ENCODE data around the gene CLEC6A. TPM values are rescaled to one million over a fixed set of nuclear protein-coding genes. Genes with fewer than 3 reads are reported as not detected.

The CLEC6A gene
- total RNA-seq, 1 donor from 2014 or later, result not detected

DNA sequence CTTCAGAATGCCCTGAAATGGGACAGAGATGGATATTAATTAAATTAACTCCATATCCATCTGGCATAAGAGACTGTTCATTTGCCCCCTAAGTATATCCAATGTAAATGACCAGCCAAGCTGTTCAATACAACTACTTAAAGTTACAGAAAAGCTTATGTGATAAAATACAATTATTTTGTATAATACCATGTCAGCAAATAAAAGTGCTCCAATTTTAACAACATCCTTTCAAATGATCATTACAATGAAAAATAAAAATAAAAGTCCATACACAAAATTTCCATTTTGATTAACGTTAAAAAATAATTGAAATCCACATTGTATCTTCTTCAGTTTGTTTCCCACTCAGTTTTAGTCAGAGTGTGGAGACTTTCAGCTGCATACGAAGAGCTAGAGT, 5.7 kb downstream of the CLEC6A start:
- Mint-ChIP-seq H3K27me3 (ENCODE audit: insufficient read depth, low read depth) (no peaks in the 10 kb centered on the region), H3K4me1 (peaks cover 3% of the 10 kb centered on the region), H3K9me3 (peaks cover 4% of the 10 kb centered on the region), H3K4me3 (no peak overlapping the region), H3K36me3 (no peaks in the 10 kb centered on the region), H3K27ac (no peak overlapping the region)
- Histone ChIP-seq H3K36me3 (no peaks in the 10 kb centered on the region), H3K4me2 (peak overlapping the region; percentile 15), H3K4me3 (no peak overlapping the region), H3K27ac (no peak overlapping the region), H3K9ac (no peak overlapping the region), H3K79me2 (ENCODE audit: low read depth) (no peaks in the 10 kb centered on the region), H2AFZ (replicated peaks) (no peak overlapping the region), H3K27me3 (no peaks in the 10 kb centered on the region), H3F3A (ENCODE audit: low read depth) (peaks cover 13% of the 10 kb centered on the region), H3K4me1 (peaks cover 23% of the 10 kb centered on the region), H4K20me1 (ENCODE audit: low read depth) (no peaks in the 10 kb centered on the region), H3K9me3 (ENCODE audit: low read depth) (no peaks in the 10 kb centered on the region)
- TF ChIP-seq EZH2 (IDR thresholded peaks at IDR 0.05) (no peak), EZH2phosphoT487 (IDR thresholded peaks at IDR 0.05) (no peak)
- TF ChIP-seq, protein P1, sequence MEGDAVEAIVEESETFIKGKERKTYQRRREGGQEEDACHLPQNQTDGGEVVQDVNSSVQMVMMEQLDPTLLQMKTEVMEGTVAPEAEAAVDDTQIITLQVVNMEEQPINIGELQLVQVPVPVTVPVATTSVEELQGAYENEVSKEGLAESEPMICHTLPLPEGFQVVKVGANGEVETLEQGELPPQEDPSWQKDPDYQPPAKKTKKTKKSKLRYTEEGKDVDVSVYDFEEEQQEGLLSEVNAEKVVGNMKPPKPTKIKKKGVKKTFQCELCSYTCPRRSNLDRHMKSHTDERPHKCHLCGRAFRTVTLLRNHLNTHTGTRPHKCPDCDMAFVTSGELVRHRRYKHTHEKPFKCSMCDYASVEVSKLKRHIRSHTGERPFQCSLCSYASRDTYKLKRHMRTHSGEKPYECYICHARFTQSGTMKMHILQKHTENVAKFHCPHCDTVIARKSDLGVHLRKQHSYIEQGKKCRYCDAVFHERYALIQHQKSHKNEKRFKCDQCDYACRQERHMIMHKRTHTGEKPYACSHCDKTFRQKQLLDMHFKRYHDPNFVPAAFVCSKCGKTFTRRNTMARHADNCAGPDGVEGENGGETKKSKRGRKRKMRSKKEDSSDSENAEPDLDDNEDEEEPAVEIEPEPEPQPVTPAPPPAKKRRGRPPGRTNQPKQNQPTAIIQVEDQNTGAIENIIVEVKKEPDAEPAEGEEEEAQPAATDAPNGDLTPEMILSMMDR (IDR thresholded peaks at IDR 0.05), result no peak
- no peak for DNase-seq (ENCODE audit: low spot score)

GRCh38 chr12:8465301-8465996, 9.7 kb downstream of the CLEC6A start:
- H3K79me2 ChIP-seq (ENCODE audit: low read depth), result no peaks in the 10 kb centered on the region
- no peak overlapping the region for H3K9ac ChIP-seq
- TF ChIP-seq, protein P1 (IDR thresholded peaks at IDR 0.05), result no peak
- TF ChIP-seq EZH2phosphoT487 (IDR thresholded peaks at IDR 0.05) (no peak), EZH2 (IDR thresholded peaks at IDR 0.05) (no peak)
- no peak overlapping the region for H3K27ac ChIP-seq
- peaks cover 3% of the 10 kb centered on the region for H3K4me1 Mint-ChIP-seq
- H3K4me2 ChIP-seq, result no peak overlapping the region
- no peak for DNase-seq (ENCODE audit: low spot score)
- H3F3A ChIP-seq (ENCODE audit: low read depth), result peaks cover 13% of the 10 kb centered on the region
- H2AFZ ChIP-seq (replicated peaks), result no peak overlapping the region
- H3K4me1 ChIP-seq, result peaks cover 11% of the 10 kb centered on the region
- H3K9me3 Mint-ChIP-seq, result peaks cover 10% of the 10 kb centered on the region
- H3K4me3 ChIP-seq, result no peak overlapping the region
- H3K9me3 ChIP-seq (ENCODE audit: low read depth), result peaks cover 6% of the 10 kb centered on the region
- no peaks in the 10 kb centered on the region for H4K20me1 ChIP-seq (ENCODE audit: low read depth)
- no peak overlapping the region for H3K27ac Mint-ChIP-seq
- H3K27me3 ChIP-seq, result no peaks in the 10 kb centered on the region
- no peaks in the 10 kb centered on the region for H3K36me3 ChIP-seq
- H3K27me3 Mint-ChIP-seq (ENCODE audit: insufficient read depth, low read depth), result peaks cover 3% of the 10 kb centered on the region
- H3K36me3 Mint-ChIP-seq, result no peaks in the 10 kb centered on the region
- no peak overlapping the region for H3K4me3 Mint-ChIP-seq

- Histone ChIP-seq H3K9me3 (ENCODE audit: low read depth) (peaks cover 6% of the 10 kb centered on the region), H3K27me3 (no peaks in the 10 kb centered on the region), H3K4me2 (no peak overlapping the region), H2AFZ (replicated peaks) (no peak overlapping the region), H3K27ac (no peak overlapping the region), H3K9ac (no peak overlapping the region), H3K4me1 (peaks cover 11% of the 10 kb centered on the region), H3K79me2 (ENCODE audit: low read depth) (no peaks in the 10 kb centered on the region), H3K36me3 (peaks cover 4% of the 10 kb centered on the region), H3K4me3 (no peak overlapping the region), H3F3A (ENCODE audit: low read depth) (peaks cover 13% of the 10 kb centered on the region), H4K20me1 (ENCODE audit: low read depth) (no peaks in the 10 kb centered on the region)
- H3K4me3 Mint-ChIP-seq, result no peak overlapping the region
- TF ChIP-seq EZH2phosphoT487 (IDR thresholded peaks at IDR 0.05), result no peak
- TF ChIP-seq, protein P1 (IDR thresholded peaks at IDR 0.05), result no peak
- no peak for TF ChIP-seq EZH2 (IDR thresholded peaks at IDR 0.05)
- peaks cover 3% of the 10 kb centered on the region for H3K27me3 Mint-ChIP-seq (ENCODE audit: insufficient read depth, low read depth)
- no peak overlapping the region for H3K27ac Mint-ChIP-seq
- peaks cover 3% of the 10 kb centered on the region for H3K4me1 Mint-ChIP-seq
- no peak for DNase-seq (ENCODE audit: low spot score)
- H3K36me3 Mint-ChIP-seq, result no peaks in the 10 kb centered on the region
- H3K9me3 Mint-ChIP-seq, result peaks cover 10% of the 10 kb centered on the region
These were observed 10.5 kb downstream of the CLEC6A start for GRCh38 chr12:8466241-8466640.

All from neural progenitor cell (in vitro differentiated cells).